Neural cell (in vitro differentiated cells): ENCODE measurements around the gene PDC. TPM values are rescaled to one million over a fixed set of nuclear protein-coding genes. Genes with fewer than 3 reads are reported as not detected.

Experiments used
- H2AFZ ChIP-seq: fragments of 200-600, 300-800 bp; sonication (generic), shearing (Covaris generic); 2 replicates; pipeline ENCODE4 v1.6.0; 2014; ENCODE audit warnings: low read depth, mild to moderate bottlenecking, antibody characterized with exemption, low read length, moderate library complexity
- H3F3A ChIP-seq: fragments of 200-600 bp; shearing (Covaris generic); 2 replicates; pipeline ENCODE4 v1.6.1; 2016; ENCODE audit warnings: mild to moderate bottlenecking, moderate library complexity, mixed read lengths, antibody characterized with exemption, low read length; ENCODE audit not compliant: insufficient read depth, poor library complexity, severe bottlenecking
- H3K27ac ChIP-seq: fragments of 200-600, 300-800 bp; sonication (generic), shearing (Covaris generic); 2 replicates; pipeline ENCODE4 v1.5.1; 2014; ENCODE audit warnings: mild to moderate bottlenecking, low read length, moderate library complexity
- H3K27me3 ChIP-seq: fragments of 300-800, 200-600 bp; sonication (generic), shearing (Covaris generic); 2 replicates; pipeline ENCODE4 v1.6.0; 2014; ENCODE audit warnings: mild to moderate bottlenecking, low read depth, low read length, moderate library complexity; ENCODE audit not compliant: insufficient read depth
- H3K36me3 ChIP-seq: fragments of 300-800, 200-600 bp; sonication (generic), shearing (Covaris generic); 2 replicates; pipeline ENCODE4 v1.5.1; 2014; ENCODE audit warnings: mild to moderate bottlenecking, antibody characterized with exemption, low read length, moderate library complexity; ENCODE audit not compliant: insufficient read depth
- H3K4me2 ChIP-seq: fragments of 300-800, 200-600 bp; sonication (generic), shearing (Covaris generic); 2 replicates; pipeline ENCODE4 v1.6.0; 2014; ENCODE audit warnings: mild to moderate bottlenecking, low read length
- H3K4me3 ChIP-seq: fragments of 300-800, 200-600 bp; sonication (generic), shearing (Covaris generic); 2 replicates; pipeline ENCODE4 v1.5.1; 2014; ENCODE audit warnings: mild to moderate bottlenecking, low read length, moderate library complexity
- H3K79me2 ChIP-seq: fragments of 200-600 bp; shearing (Covaris generic); replicated peaks from 2 replicates; pipeline ENCODE4 v1.6.0; 2014; ENCODE audit warnings: mild to moderate bottlenecking, low read length, moderate library complexity; ENCODE audit not compliant: insufficient read depth
- H3K9ac ChIP-seq: fragments of 300-800, 200-600 bp; sonication (generic), shearing (Covaris generic); 2 replicates; pipeline ENCODE4 v1.6.1; 2016; ENCODE audit warnings: mild to moderate bottlenecking, low read length, mixed read lengths
- H3K9me2 ChIP-seq: fragments of 200-600 bp; shearing (Covaris generic); 2 replicates; pipeline ENCODE4 v1.6.1; 2016; ENCODE audit warnings: mild to moderate bottlenecking, low read length, mixed read lengths; ENCODE audit not compliant: insufficient read depth
- H3K9me3 ChIP-seq: fragments of 200-600, 300-800 bp; sonication (generic), shearing (Covaris generic); 2 replicates; pipeline ENCODE4 v1.6.1; 2016; ENCODE audit warnings: mild to moderate bottlenecking, mixed run types, low read length, moderate library complexity, mixed read lengths
- H4K20me1 ChIP-seq: fragments of 200-600 bp; shearing (Covaris generic); 2 replicates; pipeline ENCODE4 v1.6.1; 2016; ENCODE audit warnings: mild to moderate bottlenecking, mixed run types; ENCODE audit not compliant: insufficient read depth
- EP300 ChIP-seq: fragments of 450-650 bp; conservative IDR thresholded peaks from 2 replicates; pipeline ENCODE4 v1.6.1; 2014; ENCODE audit warnings: antibody characterized with exemption, mild to moderate bottlenecking, moderate library complexity; ENCODE audit not compliant: poor library complexity, severe bottlenecking
- EZH2 ChIP-seq: fragments of 200-600, 300-800 bp; shearing (Covaris generic), sonication (generic); IDR thresholded peaks from 2 replicates; pipeline ENCODE4 v1.6.1; 2014; ENCODE audit warnings: antibody characterized with exemption, low read length, borderline replicate concordance, mild to moderate bottlenecking; ENCODE audit not compliant: insufficient read depth, poor library complexity, severe bottlenecking
- MXI1 ChIP-seq: fragments of 450-650 bp; conservative IDR thresholded peaks from 2 replicates; pipeline ENCODE4 v1.6.1; 2014; ENCODE audit warnings: antibody characterized with exemption, mild to moderate bottlenecking; ENCODE audit not compliant: poor library complexity, severe bottlenecking
- POLR2AphosphoS5 ChIP-seq: IDR thresholded peaks from 2 replicates; pipeline ENCODE4 v1.6.1; 2012
- RAD21 ChIP-seq: fragments of 450-650 bp; conservative IDR thresholded peaks from 2 replicates; pipeline ENCODE4 v1.6.1; 2014; ENCODE audit warnings: antibody characterized with exemption, mild to moderate bottlenecking, moderate library complexity
- REST ChIP-seq: IDR thresholded peaks from 2 replicates; pipeline ENCODE4 v1.6.1; 2012; ENCODE audit warnings: borderline replicate concordance
- SMC3 ChIP-seq: fragments of 450-650 bp; conservative IDR thresholded peaks from 2 replicates; pipeline ENCODE4 v1.6.1; 2014; ENCODE audit warnings: antibody characterized with exemption, mild to moderate bottlenecking, moderate library complexity; ENCODE audit not compliant: poor library complexity
- TAF1 ChIP-seq: IDR thresholded peaks from 2 replicates; pipeline ENCODE4 v1.6.1; 2012; ENCODE audit warnings: low read depth
- polyA plus RNA-seq: library from polyadenylated mRNA; depleted of rRNA; stranded (reverse); fragments of >200 nt; gene quantifications from 2 replicates; pipeline ENCODE4 v1.2.3, GENCODE V29; 2014

The PDC gene
- polyA plus RNA-seq, 1 donor from 2014 or later: not detected

- H3K36me3 ChIP-seq: no peaks in the 10 kb centered on the region
- H3K79me2 ChIP-seq: no peaks in the 10 kb centered on the region
- no peak overlapping the region for H3K4me3 ChIP-seq
- H3K9me3 ChIP-seq: no peaks in the 10 kb centered on the region
- no peaks in the 10 kb centered on the region for H3K27me3 ChIP-seq
- H3K9ac ChIP-seq: no peak overlapping the region
- no peaks in the 10 kb centered on the region for H3F3A ChIP-seq
- no peak overlapping the region for H3K4me2 ChIP-seq
- TF ChIP-seq REST: no peak
- no peak for TF ChIP-seq EZH2
- no peak for TF ChIP-seq RAD21
- no peak for TF ChIP-seq EP300
- no peak for TF ChIP-seq SMC3
- TF ChIP-seq MXI1: no peak
- no peak for TF ChIP-seq TAF1
- TF ChIP-seq POLR2AphosphoS5: no peak
- H3K27ac ChIP-seq: no peak overlapping the region
- H4K20me1 ChIP-seq: no peaks in the 10 kb centered on the region
- H3K9me2 ChIP-seq: no peaks in the 10 kb centered on the region
- no peak overlapping the region for H2AFZ ChIP-seq
Measured at GRCh38 chr1:186456729-186457255, 4.1 kb downstream of the PDC start.

GRCh38 chr1:186454981-186455380, 5.9 kb downstream of the PDC start:
- H3K4me3 ChIP-seq: no peak overlapping the region
- no peaks in the 10 kb centered on the region for H3K9me3 ChIP-seq
- H2AFZ ChIP-seq: no peak overlapping the region
- H4K20me1 ChIP-seq: no peaks in the 10 kb centered on the region
- H3K79me2 ChIP-seq: no peaks in the 10 kb centered on the region
- H3K4me2 ChIP-seq: no peak overlapping the region
- no peaks in the 10 kb centered on the region for H3K27me3 ChIP-seq
- H3K36me3 ChIP-seq: no peaks in the 10 kb centered on the region
- no peaks in the 10 kb centered on the region for H3F3A ChIP-seq
- no peak overlapping the region for H3K9ac ChIP-seq
- H3K27ac ChIP-seq: no peak overlapping the region
- no peak for TF ChIP-seq REST
- TF ChIP-seq SMC3: no peak
- TF ChIP-seq EP300: no peak
- H3K9me2 ChIP-seq: no peaks in the 10 kb centered on the region
